UCSD-AML1 (cell line): ENCODE measurements around the gene ACCS.

Experiments used
- DNase-seq: peaks from one replicate; lab custom pipeline; 2025; ENCODE audit not compliant: unreplicated experiment; lab: John Stamatoyannopoulos, UW

The ACCS gene, protein sequence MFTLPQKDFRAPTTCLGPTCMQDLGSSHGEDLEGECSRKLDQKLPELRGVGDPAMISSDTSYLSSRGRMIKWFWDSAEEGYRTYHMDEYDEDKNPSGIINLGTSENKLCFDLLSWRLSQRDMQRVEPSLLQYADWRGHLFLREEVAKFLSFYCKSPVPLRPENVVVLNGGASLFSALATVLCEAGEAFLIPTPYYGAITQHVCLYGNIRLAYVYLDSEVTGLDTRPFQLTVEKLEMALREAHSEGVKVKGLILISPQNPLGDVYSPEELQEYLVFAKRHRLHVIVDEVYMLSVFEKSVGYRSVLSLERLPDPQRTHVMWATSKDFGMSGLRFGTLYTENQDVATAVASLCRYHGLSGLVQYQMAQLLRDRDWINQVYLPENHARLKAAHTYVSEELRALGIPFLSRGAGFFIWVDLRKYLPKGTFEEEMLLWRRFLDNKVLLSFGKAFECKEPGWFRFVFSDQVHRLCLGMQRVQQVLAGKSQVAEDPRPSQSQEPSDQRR

DNA sequence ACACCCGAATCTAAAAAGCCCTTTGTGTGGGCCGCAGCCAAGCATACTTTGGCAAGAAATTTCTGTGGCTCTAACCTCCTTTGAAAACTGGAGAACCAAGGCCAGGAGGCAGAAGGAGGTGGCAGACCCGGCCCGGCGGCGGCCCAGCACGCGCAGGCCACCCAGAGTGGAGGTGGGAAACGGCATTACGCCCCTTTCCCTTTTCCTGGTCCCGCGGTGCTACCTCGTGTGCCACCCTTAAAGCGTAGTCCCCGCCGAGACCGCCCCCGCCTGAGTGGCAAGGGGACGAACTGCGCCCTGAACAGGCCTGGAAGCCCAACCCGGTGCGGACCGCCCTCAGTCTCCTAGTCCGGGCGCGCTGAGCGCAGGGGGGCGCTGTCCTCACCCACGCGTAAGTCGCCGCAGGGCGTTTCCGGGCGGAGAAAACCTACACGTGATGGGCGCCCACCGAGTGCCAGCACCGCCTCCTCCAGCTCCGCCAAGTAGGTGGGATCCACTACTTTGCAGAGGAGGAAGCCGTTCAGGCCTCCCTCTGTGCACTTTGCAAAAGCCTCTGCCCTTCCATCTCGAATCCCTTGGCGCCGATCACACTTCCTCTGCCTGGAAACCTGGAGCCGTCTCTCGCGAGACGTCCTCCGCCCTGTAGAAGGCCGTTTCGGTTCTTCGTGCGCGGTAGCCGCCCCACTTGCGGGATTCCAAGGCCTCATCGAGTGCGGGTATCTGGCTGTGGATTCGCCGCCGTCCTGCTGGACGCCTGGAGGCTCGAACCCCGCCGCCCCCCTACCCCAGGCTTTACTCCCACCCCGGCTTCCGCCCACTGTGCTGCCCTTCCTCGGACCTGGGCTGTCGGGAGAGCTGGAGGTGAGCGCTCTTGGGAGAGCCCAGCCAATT is at the start of gene ACCS:
Gene ACCS (plus strand): TSS at position 430 of the 891 bp plus-strand sequence. CDS start 1,358 bp downstream, outside the sequence.
- peak; percentile 96 for DNase-seq

DNA sequence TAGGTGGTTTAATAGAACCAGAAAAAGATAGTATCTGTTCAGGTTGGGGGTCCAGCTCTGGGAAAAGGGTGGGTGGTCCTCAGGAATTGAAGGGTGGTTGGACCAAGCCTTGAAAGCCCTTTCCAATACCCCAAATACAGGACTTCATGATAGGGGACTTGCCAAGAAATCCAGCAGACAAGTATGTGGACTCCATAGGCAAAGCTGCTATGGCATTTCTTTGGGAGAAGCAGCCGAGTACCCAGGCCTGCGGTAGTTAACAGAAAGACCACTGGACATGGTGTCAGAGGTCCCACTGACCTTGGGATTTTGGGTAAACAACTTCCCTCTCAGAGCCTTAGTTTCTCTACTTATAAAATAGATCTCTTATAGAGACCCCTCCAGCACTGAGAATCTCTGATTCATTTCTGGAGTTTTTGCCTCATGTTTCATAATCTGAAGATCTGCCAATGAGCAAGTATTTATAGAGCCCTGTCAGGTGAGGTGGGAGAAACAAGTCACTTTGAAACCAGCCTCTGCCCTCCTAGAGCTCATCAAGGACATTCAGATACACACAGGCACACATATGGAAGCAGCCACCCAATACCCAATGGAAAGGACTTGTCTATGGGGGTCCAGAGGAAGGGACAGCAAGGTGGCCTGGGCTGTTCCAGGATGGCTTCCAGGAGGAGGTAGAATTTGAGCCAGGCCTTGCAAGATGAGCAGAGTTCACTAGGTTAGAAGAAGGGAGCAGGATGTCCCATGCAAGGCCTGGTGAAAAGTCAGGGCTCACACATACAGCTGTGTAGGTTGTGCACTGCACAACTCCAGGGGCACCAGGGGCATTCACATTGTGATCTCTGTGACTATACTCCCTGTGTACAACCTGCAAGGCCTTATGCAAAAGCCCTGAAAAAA is 49.3 kb upstream of the ACCS start:
- no peak for DNase-seq

DNA sequence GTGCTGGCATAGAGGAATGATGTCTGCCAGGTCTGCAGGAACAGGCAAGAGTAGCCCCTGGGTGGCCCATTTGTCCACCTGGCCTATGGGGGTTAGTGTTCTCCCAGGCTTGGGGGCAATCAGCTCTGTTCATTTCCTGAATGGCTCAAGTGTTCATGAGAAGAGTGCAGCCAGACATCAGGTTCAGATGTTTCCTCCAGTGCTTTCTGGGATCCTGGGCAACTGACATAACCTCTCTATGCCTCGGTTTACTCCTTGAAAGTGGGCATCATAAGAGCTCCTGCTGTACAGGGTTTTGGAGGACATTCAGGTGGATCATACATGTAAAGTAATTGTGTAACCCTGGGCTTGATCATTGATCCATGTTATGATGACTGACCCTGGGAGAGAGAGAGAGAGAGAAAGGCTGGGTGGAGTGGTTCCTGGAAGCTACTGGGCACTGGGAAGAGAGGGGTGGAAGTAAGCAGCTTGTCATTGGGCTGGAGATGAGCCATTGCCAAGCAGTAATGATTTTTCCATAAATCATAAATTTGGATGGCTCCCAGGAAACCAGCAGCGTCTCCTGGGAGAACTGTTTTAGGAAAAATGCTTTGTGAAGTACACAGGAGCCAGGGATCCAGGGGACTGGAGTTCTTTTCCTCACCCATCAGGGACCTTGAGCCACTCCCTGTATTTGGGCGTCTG is 48.5 kb upstream of the ACCS start:
- no peak for DNase-seq

DNA sequence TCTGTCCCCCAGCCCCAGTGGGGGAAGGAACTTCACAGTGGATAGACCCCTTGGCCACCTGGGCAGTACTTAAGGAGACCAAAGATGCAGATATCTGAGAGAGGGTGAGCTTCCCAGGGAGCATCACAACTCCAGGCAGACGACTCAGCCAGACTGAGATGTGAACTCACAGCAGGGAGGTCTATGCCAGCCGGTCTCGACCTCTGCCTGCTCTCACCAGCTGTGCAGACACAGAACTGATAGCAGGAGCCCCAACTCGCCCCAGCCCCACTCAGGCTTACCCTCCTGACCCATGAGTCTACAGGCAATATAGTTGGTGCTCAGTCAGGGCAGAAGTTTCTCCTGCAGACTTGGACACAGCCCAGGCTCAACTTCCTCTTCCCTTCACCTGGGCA is 47.9 kb upstream of the ACCS start:
- no peak for DNase-seq

DNA sequence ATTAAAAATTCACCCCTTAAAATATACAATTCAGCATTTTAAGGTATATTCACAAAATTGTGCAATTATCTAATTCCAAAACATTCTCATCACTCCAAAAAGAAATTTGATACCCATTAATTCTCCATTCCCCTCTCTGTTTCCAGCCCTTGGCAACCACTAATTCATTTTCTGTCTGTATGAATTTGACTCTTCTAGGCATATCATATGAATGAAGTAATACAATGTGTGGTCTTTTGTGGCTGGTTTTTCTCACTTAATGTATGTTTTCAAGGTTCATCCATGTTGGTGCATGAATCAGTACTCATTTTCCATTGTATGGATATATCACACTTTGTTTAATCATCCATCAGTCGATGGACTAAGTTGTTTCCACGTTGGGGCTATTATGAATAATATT is 47.2 kb upstream of the ACCS start:
- no peak for DNase-seq

DNA sequence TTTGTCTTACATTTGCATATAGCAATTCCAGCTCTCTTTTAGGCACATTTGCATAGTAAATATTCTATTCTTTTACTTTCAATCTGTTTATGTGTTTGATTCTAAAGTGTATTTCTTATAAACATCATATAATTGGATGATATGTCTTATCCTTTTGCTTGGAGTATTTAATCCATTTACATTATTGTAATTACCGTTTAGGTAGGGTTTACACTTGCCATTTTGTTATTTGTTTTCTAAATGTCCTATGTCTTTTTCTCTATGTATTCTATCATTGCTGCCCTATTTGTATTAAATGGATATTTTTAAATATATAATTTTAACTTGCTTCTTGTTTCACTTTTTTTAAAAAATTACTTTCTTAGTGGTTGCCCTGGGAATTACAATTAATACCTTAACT is 41.1 kb upstream of the ACCS start:
- no peak for DNase-seq

DNA sequence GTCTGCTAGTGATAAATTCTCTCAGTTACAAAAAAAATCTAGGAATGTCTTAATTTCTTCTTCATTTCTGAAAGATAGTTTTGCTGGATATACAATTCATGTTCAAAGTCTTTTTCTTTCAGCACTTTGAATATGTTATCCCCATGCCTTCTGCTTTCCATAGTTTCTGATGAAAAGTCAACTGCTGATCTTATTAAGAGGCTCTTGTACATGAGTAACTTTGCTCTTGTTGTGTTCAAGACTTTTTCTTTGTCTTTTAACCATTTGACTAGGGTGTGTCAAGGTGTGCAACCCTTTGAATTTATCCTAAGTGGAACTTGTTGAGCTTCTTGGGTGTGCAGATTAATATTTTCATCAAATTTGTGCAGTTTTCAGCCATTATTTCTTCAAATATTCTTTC is 40.3 kb upstream of the ACCS start:
- DNase-seq: no peak

DNA sequence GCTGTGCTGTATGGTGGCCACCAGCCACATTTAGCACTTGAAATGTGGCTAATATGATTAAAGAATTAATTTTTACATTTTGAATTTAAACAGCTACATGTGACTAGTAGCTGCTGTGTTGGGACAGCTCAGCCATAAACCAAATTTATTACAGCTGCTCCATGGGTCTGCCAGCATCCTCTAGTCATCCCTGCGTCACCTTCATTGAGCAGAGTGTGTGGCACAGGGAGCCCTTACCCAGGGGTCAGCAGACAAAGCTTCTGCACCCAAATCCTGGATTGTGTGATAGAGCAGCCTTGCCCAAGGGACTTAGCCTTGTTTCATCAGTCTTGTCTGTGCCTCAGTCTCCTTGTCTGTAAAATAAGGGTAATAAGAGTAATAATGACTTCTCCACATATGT is 37.7 kb upstream of the ACCS start:
- no peak for DNase-seq

DNA sequence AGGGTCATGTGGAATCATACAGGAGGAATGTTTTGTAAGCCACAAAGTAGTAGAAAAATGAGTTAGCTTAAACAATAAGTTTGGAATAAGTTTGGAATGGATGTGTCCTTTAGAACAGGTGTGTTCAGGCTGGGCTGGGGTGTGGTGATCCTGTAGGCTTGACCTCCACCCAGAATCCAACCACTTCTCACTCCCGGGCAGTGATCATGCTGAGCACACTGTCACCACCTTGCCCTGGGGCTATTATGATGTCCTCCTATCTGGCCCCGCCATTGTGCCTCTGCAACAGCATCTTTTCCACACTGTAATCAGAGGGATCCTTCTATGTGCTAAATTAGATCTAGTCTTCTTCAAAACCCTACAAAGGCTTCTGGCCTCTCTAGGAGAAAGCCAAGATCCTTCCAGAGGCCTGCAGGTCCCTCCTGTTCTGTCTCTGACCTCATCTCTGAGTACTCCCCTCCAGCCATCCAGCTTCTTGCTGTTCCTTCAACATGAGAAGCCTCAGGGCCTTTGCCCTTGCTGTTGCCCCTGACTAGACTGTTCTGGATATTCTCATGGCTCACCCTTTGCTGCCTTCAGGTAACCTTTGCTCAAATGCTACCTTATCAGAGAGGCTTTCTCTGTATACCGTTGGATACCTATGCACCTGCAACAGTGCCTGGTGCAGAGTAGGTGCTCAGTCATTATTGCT is 37.1 kb upstream of the ACCS start:
- no peak for DNase-seq

DNA sequence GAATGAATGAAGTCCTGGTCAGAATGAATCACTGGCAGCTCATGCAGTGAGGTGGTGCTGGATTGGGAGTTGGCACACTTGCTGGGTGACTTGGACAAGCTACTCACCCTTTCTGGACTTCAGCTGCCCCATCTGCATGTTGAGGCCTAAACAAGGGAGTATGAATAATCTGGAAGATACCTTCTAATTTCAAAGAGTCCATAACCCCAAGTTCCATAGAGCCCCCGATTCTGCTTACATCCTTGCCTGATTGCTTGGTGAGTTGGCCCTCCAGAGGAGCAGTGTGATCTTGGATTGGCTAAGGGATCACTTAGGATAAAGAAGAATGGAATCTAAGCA is 36.6 kb upstream of the ACCS start:
- DNase-seq: no peak

DNA sequence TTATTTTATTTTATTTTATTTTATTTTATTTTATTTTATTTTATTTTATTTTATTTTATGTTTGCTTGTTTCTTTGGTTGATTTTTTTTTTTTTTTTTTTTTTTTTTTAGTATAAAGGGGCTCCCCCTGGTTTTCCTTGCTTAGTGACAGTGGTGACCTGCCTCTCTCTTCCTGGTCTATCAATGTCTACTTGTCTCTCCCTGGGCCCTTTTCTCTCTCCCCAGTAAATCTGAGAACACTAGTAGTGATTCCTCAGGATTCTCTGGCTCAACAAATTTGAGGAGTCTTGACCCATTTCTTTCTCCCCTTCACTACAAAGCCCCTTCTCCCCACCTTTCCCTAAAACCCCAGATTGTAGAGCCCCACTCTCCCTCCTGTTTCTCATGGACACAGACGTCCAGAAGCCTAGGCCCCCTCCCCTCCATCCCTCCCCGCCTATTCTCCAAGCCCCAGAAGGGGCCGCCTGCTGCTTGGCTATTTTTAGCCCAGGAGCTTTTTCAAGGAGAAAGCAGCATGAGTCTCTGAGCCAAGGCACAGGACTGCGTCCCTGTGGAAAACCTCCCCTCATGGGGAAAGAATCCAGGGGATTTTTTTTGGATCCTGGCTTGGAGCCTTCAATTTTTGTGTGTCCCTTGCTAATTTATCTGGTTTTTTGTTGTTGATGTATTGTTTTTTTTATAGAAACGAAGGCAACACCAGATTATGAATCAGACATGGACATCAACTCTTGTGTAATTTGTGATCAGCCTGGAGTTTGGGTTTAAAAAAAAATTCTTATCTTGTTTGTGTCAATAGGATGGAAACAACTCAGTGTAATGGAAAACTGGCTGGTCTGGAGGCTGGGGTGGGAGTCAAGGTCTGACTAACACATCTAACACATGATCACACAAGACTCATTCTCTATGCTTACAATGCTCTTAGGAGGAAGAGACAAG is 35.8 kb upstream of the ACCS start:
- no peak for DNase-seq

DNA sequence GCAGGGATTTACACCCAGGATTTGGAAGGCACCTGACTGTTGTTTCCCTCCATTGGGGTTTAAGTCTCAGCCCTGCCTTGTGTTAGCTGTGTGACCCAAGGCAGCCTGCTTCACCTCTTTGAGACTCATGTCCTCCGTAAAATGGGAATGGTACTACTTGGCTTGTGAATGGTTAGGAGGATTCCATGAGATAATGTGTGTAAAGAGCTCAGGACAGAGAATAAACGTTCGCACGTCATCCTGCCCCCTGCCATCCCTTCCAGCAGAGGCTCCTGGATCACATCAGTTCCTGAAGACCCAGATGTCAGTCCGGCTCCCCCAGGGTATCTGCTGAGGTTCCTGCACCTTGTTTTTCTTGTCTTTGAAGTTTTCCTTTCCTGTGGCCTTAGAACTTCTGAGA is 35.1 kb upstream of the ACCS start:
- DNase-seq: no peak

DNA sequence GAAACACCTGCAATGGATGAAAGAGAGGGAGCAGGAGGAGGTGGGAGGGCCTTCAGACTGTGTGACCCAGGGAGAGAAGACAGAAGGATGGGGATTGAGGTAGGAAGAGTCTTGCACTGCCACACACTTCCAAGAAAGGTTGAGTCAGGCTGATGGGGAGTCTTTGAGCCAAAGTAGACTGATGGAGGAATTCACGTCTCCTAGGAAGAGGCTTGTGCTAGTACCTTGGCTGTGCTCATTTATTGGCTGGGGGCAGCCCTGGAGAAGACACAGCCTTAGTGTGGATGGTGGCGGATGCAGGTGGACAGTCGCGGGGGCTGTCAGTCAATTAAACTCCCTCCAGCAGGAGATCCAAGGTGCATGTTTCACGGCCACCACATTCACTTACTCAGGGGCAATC is 34.5 kb upstream of the ACCS start:
- DNase-seq: no peak

DNA sequence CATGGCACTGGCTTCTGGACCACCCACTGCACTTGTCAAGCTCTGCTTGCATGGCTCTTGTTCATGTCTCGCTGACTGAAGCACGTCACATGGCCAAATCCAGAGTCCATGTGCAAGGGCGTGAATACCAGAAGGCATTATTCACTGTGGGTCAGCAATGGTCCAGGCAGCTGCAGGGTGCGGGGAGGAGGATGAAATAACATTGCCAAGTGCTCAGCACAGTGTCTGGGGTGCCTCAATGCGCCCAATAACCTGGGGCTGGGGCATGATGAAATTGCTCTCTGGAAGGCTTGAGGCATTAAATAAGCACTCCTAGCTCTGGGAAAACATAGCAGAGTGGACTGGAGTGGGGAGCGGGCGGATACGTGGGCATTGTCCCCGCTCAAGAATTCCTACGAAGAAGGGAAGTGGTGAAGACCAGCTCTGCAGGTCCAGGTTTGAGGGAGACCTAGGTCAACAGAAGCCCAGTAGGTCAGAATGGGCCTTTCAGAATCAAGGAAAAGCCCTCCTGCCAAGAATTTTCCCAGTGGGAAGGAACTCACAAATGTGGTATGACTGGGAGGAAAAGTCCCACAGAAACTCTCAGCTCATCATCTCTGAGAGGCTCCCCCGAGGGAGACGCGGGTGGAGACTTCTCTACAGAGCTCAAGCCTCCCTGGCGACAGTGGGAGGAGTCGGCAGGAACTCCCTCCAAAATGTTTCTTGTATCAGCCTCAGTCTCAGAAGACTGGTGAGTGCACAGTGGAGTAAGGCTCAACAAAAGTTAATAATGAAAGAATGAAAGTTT is 33.6 kb upstream of the ACCS start:
- DNase-seq: no peak

DNA sequence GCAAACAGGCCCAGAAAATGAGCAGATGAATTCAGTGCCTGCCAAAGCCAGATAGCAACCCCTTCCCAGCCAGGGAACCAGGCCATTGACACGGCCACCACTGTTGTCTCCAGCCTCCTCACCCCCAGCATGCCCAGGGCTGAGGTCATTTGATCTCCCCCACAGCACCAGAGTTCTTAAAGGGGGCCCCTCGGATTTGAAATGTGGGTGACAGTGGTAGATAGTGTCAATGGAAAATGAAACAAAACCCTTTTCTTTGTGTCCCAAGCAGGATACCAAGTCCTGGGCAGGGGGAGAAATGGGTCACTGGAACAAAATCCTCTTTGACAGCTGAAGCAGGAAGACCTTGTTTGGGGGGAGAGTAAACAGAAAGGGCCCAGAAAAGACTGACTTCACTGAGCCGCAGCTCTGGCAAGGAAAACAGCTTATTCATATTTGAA is 32.6 kb upstream of the ACCS start:
- DNase-seq: no peak

DNA sequence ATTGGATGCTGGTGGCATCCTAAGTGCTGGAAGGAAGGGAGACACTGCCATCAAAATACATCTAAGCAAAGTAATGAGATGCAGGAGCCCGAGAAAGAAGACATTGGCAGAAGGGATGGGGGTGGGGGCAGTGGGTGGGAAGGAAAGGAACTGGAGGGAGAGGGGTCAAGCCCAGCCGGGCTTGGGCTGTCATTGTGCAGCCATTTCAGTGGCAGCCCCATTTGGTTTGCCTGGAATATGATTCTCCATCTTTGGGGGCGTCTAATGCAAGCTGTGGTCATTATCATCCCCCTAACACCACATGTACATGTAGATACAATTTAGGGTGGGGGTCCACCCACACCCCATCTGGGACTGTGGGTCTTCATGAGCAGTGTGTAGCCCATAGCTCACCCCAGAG is 32.2 kb upstream of the ACCS start:
- no peak for DNase-seq

DNA sequence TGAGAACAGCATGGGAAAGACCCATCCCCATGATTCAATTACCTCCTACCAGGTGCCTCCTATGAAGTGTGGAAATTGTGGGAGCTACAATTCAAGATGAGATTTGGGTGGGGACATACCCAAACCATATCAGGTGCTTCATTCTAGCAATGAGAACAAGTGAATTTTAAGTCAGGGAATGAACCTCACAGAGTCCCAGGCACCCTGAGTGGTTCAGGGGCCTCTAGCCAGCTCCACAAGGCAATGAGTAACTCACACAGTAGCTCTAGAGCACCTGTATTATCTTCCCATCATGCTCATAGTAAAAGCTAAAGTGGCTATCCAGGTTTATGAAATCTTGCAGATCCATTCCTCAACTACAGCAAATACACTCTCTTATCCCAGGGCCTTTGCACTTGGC is 31.4 kb upstream of the ACCS start:
- DNase-seq: no peak
